ENCODE measurements around the gene HCCS.
A peak's percentile ranks its signal among the peaks of the same experiment; 100 is the strongest.

Gene HCCS

GRCh38 chrX:11124112-11124511 is 13.0 kb downstream of the HCCS start:
- no peak for DNase-seq

- DNase-seq = no peak
Measured at GRCh38 chrX:11125060-11125459, 13.9 kb downstream of the HCCS start.

DNA sequence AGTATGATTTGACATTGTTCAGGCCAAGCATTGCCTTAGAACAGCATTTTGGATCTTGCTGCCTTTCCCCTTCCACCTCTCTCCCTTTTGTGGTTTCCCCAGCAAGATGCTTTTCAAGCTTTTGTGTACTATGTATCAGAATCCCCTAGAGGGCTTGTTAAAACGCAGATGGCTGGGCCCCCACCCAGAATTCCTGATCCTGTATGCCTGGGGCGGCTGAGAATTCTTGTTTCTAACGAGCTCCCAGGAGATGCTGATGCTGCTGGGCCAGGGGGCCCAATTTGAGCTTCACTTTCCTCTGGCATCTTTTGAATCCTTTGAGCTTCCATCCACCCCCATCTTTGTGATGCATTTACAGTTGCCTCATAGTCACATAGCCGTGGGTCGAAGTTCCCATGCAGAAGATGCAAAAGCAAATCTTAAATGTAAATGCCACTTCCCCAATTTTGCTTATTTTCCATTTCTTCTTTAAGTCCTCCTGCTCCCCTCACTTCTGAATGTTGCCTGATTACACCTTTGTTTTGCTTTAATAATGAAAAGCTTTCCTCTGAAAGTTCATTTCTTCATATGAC is 18.5 kb downstream of the HCCS start:
- no peak for DNase-seq

DNA sequence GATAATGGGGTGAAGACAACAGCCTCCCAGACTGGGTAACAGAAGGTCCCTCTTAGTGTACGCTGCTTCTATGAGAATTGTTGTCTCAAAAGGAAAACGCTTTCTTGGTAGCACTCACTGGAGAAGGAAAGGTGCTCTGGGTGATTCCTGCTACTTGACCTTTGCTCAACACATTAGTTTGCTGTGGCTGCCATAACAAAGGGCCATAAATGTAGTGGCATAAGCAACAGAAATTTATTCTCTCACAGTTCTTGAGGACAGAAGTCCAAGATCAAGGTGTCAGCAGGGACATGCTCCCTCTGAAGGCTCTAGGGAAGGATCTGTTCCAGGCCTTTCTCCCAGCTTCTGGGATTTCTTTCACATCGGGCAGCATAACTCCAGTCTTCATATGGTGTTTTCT is 19.0 kb downstream of the HCCS start:
- no peak for DNase-seq

DNA sequence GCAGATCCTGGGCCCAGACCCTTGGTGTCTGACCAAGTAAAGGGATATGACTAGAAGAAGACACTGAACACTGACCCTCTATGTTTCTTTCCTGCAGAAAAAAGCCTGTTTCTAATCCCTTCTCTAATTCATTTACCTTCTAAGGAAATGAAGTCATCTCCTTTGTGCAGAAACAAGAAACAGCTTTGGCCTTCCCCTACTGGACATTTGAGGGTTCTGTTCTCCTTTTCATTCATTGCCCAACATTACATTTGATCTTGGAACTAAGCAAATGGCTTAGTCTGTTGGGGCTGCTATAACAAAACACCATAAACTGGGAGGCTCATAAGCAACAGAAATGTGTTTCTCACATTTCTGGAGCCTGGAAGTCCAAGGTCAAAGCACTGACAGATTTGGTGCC is 20.0 kb downstream of the HCCS start:
- no peak for DNase-seq

DNA sequence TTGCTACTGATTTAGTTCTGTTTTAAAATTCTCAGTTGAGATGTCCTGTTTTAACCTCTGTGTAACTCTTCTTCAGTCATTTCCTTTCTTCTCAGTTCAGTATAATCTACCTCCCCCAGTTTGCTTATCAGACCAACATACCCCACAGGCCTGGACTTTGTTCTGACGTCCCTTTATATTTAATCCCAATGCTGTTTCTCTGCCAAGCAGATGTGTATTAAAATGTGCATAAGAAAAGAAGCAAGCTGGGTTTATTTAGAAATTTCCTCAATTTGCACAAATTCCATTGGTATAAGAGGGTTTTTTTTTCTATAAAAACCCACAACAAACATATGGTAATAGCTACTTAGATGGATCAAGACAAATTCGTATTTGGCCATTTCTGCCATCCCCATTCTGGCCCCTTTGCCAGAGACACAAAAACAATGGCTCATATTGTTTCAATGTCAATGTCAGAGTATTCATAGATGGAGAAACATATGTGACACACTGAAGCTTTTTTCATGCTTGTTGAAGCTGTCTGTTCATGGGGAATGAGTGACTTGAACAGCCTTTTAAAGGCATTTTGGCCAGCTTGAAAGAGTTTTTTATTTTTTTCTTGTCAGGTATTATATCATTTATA is 24.5 kb downstream of the HCCS start:
- DNase-seq = no peak

DNA sequence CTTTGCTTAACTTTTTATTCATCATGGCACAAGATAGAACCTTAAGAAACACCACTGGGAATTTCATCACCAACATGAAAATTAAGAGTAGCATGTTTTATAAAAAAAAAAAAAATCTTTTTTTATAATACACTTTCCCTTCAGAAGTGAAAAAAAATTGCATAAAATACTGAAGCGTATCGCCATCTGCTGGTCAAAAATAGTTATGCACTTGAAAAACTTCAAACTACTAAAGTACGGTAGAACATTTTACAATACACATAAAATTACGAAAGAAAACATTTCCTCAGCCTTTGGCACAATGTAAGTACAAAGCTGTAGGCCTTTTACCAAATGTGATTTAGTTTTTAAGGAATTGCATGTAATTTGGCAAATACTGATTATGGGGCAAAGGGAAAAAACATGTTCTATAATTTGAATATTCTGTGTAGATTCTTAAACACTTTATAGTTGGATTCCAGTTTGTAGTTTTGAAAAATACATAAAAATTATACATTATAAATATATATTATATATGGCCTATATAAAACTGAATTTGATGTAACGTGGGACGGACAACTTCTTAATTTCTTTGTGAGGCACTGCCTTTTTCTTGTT is 26.5 kb downstream of the HCCS start:
- no peak for DNase-seq

- DNase-seq = no peak
Measured at GRCh38 chrX:11138498-11139390, 27.6 kb downstream of the HCCS start.

- DNase-seq = peak; percentile 35
Measured at GRCh38 chrX:11143931-11144678, 33.0 kb downstream of the HCCS start.

GRCh38 chrX:11146411-11146810 is 35.3 kb downstream of the HCCS start:
- DNase-seq = no peak

GRCh38 chrX:11148401-11148800 is 37.3 kb downstream of the HCCS start:
- no peak for DNase-seq

DNA sequence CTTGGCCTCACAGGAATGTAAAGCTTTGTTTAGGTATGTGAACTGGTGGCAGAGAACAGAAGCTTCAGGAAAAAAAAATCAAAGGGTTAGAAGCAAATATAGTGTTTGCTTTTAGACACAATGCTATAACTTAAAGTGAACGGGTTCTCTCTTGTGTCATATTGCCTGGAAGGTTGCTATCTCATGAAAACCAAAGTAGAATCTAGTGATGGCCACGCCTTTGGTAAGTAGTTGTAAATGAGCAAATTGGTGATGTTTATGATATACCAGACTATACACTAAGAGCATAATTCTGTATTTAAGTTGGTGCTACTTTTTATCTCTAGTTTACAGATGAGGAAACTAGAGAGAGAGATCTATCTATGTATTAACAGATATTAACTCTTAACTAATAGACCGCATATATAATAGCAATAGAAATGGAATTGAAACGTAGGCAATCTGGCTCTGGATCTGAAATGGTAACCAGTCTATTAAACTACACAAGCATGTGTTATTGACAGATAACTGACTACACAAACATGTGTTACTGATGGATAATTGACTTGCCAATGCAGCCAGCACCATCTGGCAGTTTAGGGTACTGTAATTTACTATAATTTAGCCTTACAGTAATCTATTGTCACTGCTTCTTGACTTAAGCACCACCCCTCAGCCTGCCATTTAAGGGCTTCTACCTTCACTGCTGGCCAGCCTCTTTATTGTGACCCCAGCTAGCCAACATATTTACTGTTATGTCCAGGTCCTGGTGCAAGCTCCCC is 40.8 kb downstream of the HCCS start:
- DNase-seq = no peak

- no peak for DNase-seq
Measured at GRCh38 chrX:11159149-11159548, 48.0 kb downstream of the HCCS start.

- DNase-seq = no peak
Measured at GRCh38 chrX:11164433-11164832, 53.3 kb downstream of the HCCS start.

- DNase-seq = no peak
Measured at GRCh38 chrX:11171956-11172355, 60.8 kb downstream of the HCCS start.

DNA sequence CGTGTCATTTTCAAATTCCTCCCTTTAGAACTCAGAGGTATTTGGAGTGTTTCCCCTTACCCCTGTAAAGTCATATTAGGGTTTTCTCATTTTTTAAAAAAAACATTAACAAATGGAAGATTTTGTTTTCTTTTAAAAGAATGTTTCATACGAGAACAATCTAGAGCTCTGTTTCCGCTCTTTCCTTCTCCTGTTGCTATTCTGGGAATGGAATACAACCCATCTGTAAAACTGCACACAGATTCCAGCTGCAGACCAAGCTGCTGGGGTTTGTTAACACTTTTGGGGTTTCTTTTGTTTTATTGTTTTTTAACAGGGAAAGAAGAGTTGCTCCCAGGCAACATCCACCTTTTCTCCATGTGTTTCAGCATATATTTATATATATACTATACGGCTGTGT is 61.3 kb downstream of the HCCS start:
- DNase-seq = no peak
